Endodermal cell (in vitro differentiated cells): ENCODE measurements around the gene CXADR. TPM values are rescaled to one million over a fixed set of nuclear protein-coding genes. Genes with fewer than 3 reads are reported as not detected.

ENCODE experiments used
- DNase-seq: peaks from one replicate; pipeline ENCODE4 v3.0.0-alpha.2; 2017
- H3K27ac ChIP-seq: 2 replicates; pipeline ENCODE4 v1.5.1; 2013; ENCODE audit warnings: mild to moderate bottlenecking, low read depth, low read length, moderate library complexity
- H3K27me3 ChIP-seq: 2 replicates; pipeline ENCODE4 v1.6.1; 2013; ENCODE audit warnings: mild to moderate bottlenecking, low read length, moderate library complexity; ENCODE audit not compliant: insufficient read depth, control insufficient read depth, poor library complexity, severe bottlenecking
- H3K36me3 ChIP-seq: 2 replicates; pipeline ENCODE4 v1.7.0; 2013; ENCODE audit warnings: mild to moderate bottlenecking, low read length, moderate library complexity; ENCODE audit not compliant: control insufficient read depth, insufficient read depth
- H3K4me1 ChIP-seq: one replicate; pipeline ENCODE4 v1.7.0; 2013; ENCODE audit warnings: low read length; ENCODE audit not compliant: control insufficient read depth, insufficient read depth
- H3K4me3 ChIP-seq: 2 replicates; pipeline ENCODE4 v1.5.1; 2013; ENCODE audit warnings: mild to moderate bottlenecking, low read length, moderate library complexity
- H3K9ac ChIP-seq: 2 replicates; pipeline ENCODE4 v1.6.1; 2013; ENCODE audit warnings: mild to moderate bottlenecking, low read length, moderate library complexity; ENCODE audit not compliant: poor library complexity, severe bottlenecking; ENCODE audit errors: extremely low read depth
- H3K9me3 ChIP-seq: 2 replicates; pipeline ENCODE4 v1.6.1; 2013; ENCODE audit warnings: mild to moderate bottlenecking, low read length, moderate library complexity; ENCODE audit not compliant: control insufficient read depth
- H3K27ac Mint-ChIP-seq: 2 replicates; pipeline ENCODE4 v1.8.0; 2020; ENCODE audit warnings: mixed read lengths
- H3K27me3 Mint-ChIP-seq: 2 replicates; pipeline ENCODE4 v1.8.0; 2021; ENCODE audit warnings: mild to moderate bottlenecking, mixed read lengths; ENCODE audit not compliant: insufficient read depth
- H3K36me3 Mint-ChIP-seq: 2 replicates; pipeline ENCODE4 v1.8.0; 2020; ENCODE audit warnings: low read depth, mixed read lengths
- H3K4me1 Mint-ChIP-seq: 2 replicates; pipeline ENCODE4 v1.8.0; 2020; ENCODE audit warnings: mixed read lengths
- H3K4me3 Mint-ChIP-seq: 2 replicates; pipeline ENCODE4 v1.8.0; 2020; ENCODE audit warnings: mild to moderate bottlenecking, moderate library complexity, mixed read lengths
- H3K9me3 Mint-ChIP-seq: 2 replicates; pipeline ENCODE4 v1.8.0; 2020; ENCODE audit warnings: mild to moderate bottlenecking, mixed read lengths
- CTCF ChIP-seq: fragments of 200-600 bp; sonication (generic); conservative IDR thresholded peaks from 2 replicates; pipeline ENCODE4 v1.5.0; 2021; ENCODE audit warnings: antibody characterized with exemption, mild to moderate bottlenecking
- WGBS, 2 experiments: methylation state at CpG; one replicate each; pipeline versions ENCODE4 v1.1.5 to v1.1.7; 2013; ENCODE audit warnings: missing lambda C conversion rate in 2 of 2, mixed read lengths in 1 of 2; ENCODE audit not compliant: insufficient coverage in 1 of 2, insufficient read length in 1 of 2; 5-methylcytosine and 5-hydroxymethylcytosine counted together
- total RNA-seq, 2 donors: library from RNA; stranded (reverse); fragmentation: NEBNext Ultra II Directional in 1 of 2; extraction: Animal tissue kit (Norgen Biotek cat#: 25700) in 1 of 2; gene quantifications; 2 replicates in 1 of 2; 3 replicates in 1 of 2; pipeline ENCODE4 v1.2.1, GENCODE V29; 2021

The CXADR gene
- total RNA-seq, 2 donors from 2014 or later = 60.5 to 84.3 TPM

- no peak overlapping the region for H3K9ac ChIP-seq
Measured at GRCh38 chr21:17542371-17543011, 29.6 kb downstream of the CXADR start.

DNA sequence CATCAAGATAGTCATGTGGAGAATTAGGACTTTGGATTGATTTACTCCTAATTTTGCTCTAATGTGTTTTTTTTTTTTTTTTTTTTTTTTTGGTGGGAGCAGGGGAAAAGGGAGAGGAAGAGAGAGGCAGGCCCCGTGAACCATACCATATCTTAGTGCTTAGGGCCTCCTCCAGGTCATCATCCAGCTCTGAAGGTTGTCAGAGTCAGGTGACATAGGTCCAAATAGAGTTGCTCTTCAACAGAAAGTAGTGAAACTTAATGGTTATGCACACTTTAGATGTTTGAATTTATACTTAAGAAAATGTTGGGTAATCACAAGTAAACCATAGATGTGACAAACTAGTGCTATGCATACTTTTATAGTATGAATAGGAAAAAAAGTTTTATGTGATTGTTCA lies 32.2 kb downstream of the CXADR start:
- H3K27ac ChIP-seq = no peak overlapping the region
- WGBS, 2 experiments = 89% methylated on average over 1 of the region's 1 CpG; no CpG with 5 or more reads in 1 of the 2 experiments
- no peak overlapping the region for H3K27ac Mint-ChIP-seq
- H3K4me1 ChIP-seq = no peaks in the 10 kb centered on the region
- peaks cover 39% of the 10 kb centered on the region for H3K36me3 ChIP-seq
- H3K9me3 ChIP-seq = peaks cover under 1% of the 10 kb centered on the region
- H3K4me1 Mint-ChIP-seq = peaks cover 22% of the 10 kb centered on the region
- peaks cover 38% of the 10 kb centered on the region for H3K36me3 Mint-ChIP-seq
- H3K4me3 Mint-ChIP-seq = no peak overlapping the region
- no peaks in the 10 kb centered on the region for H3K9me3 Mint-ChIP-seq
- no peak overlapping the region for H3K9ac ChIP-seq
- no peaks in the 10 kb centered on the region for H3K27me3 ChIP-seq
- TF ChIP-seq CTCF = no peak
- no peak for DNase-seq
- no peaks in the 10 kb centered on the region for H3K27me3 Mint-ChIP-seq
- H3K4me3 ChIP-seq = no peak overlapping the region

More at GRCh38 chr21:17542371-17543011, 29.6 kb downstream of the CXADR start:
- H3K9me3 Mint-ChIP-seq = peaks cover 3% of the 10 kb centered on the region
- H3K36me3 Mint-ChIP-seq = peaks cover 41% of the 10 kb centered on the region
- H3K4me3 ChIP-seq = no peak overlapping the region
- peaks cover 33% of the 10 kb centered on the region for H3K36me3 ChIP-seq
- no peak overlapping the region for H3K27ac ChIP-seq
- H3K27me3 Mint-ChIP-seq = no peaks in the 10 kb centered on the region
- H3K9me3 ChIP-seq = peaks cover 17% of the 10 kb centered on the region
- WGBS, 2 experiments = 75 to 94% methylated on average over 1 to 4 of the region's 5 CpGs
- H3K4me1 ChIP-seq = peaks cover under 1% of the 10 kb centered on the region
- H3K27me3 ChIP-seq = no peaks in the 10 kb centered on the region
- H3K27ac Mint-ChIP-seq = no peak overlapping the region
- DNase-seq = no peak
- no peak for TF ChIP-seq CTCF
- no peak overlapping the region for H3K4me3 Mint-ChIP-seq
- peaks cover 26% of the 10 kb centered on the region for H3K4me1 Mint-ChIP-seq

- H3K27me3 ChIP-seq = no peaks in the 10 kb centered on the region
- Mint-ChIP-seq H3K4me3 (no peak overlapping the region), H3K9me3 (no peaks in the 10 kb centered on the region), H3K27ac (no peak overlapping the region), H3K4me1 (peaks cover 19% of the 10 kb centered on the region), H3K36me3 (peaks cover 51% of the 10 kb centered on the region), H3K27me3 (no peaks in the 10 kb centered on the region)
- H3K9ac ChIP-seq = no peak overlapping the region
- no peaks in the 10 kb centered on the region for H3K4me1 ChIP-seq
- DNase-seq = no peak
- peaks cover 58% of the 10 kb centered on the region for H3K36me3 ChIP-seq
- no peak for TF ChIP-seq CTCF
- WGBS, 2 experiments = 90 to 98% methylated on average over 5 to 7 of the region's 7 CpGs
- no peak overlapping the region for H3K27ac ChIP-seq
- H3K9me3 ChIP-seq = no peaks in the 10 kb centered on the region
- H3K4me3 ChIP-seq = no peak overlapping the region
Measured at GRCh38 chr21:17548262-17548661, 35.4 kb downstream of the CXADR start.
